CD4-positive, alpha-beta T cell treated with Interleukin-1 beta for 1 hour (primary cell): ENCODE measurements around the gene THAP9.
"Not testable (repeated sequence)": the region's sequence is repeated elsewhere in the genome, so short reads cannot be mapped to it uniquely, and the experiment has no call there.

Experiments
- DNase-seq, 2 donors: peaks; one replicate each; pipeline ENCODE4 v3.0.0-alpha.2; 2020 to 2022

The THAP9 gene, protein sequence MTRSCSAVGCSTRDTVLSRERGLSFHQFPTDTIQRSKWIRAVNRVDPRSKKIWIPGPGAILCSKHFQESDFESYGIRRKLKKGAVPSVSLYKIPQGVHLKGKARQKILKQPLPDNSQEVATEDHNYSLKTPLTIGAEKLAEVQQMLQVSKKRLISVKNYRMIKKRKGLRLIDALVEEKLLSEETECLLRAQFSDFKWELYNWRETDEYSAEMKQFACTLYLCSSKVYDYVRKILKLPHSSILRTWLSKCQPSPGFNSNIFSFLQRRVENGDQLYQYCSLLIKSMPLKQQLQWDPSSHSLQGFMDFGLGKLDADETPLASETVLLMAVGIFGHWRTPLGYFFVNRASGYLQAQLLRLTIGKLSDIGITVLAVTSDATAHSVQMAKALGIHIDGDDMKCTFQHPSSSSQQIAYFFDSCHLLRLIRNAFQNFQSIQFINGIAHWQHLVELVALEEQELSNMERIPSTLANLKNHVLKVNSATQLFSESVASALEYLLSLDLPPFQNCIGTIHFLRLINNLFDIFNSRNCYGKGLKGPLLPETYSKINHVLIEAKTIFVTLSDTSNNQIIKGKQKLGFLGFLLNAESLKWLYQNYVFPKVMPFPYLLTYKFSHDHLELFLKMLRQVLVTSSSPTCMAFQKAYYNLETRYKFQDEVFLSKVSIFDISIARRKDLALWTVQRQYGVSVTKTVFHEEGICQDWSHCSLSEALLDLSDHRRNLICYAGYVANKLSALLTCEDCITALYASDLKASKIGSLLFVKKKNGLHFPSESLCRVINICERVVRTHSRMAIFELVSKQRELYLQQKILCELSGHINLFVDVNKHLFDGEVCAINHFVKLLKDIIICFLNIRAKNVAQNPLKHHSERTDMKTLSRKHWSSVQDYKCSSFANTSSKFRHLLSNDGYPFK

DNA sequence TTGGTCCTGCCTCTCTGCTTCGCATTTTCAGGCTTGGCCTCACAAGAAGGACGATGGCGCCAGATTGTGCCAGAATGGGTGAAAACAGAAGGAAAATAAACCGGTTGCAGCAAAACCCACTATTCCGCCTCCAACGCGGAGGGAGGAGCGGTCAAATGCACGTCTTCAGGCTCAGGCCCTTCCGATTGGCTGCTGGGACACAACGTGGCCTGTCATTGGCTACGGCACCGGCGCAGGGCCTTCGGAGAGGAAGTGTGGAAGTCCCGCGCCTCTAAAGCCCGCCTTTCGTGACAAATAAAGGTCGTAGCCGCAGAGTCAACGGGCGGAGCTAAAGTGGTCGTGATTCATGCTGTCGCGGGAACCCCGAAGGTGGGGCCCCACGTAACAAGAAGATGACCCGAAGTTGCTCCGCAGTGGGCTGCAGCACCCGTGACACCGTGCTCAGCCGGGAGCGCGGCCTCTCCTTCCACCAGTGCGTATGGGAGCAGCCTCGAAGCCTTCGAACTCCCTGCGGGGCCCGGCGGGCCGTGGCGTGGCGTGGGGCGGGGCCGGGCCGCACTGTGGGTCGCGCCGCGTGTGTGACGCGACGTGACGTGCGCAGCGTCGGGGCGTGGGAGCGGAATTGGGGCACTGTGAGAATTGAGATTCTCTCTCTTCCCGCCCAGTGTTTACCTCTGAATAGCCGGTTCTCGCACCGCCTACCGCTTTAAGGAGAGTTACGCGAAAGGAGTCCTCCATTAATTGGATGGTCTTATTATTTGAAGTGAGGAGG lies at the start of gene THAP9:
Gene THAP9 (plus strand): TSS at position 325 of the 772 bp plus-strand sequence. CDS start 68 bp downstream, at position 393.
- peak; percentile 99 for DNase-seq

DNA sequence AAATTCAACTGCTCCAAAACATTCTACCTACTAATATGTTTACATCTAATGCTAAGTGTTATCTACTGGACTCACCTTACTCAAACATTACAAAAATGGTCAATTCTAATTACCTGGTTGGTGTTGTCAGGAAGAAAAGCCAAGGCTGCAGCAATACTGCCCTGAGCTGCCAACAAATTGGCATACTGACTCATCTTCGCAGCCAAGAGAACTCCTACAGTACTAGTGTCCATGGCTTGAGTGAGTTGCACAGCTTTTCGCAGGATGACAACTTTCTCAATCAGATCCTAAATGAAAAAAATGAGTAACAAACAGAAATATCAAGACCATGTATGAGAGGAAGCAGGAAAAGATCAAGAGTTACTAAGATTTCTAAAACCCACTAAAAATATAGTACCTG lies 49.2 kb upstream of the THAP9 start:
- no peak for DNase-seq

DNA sequence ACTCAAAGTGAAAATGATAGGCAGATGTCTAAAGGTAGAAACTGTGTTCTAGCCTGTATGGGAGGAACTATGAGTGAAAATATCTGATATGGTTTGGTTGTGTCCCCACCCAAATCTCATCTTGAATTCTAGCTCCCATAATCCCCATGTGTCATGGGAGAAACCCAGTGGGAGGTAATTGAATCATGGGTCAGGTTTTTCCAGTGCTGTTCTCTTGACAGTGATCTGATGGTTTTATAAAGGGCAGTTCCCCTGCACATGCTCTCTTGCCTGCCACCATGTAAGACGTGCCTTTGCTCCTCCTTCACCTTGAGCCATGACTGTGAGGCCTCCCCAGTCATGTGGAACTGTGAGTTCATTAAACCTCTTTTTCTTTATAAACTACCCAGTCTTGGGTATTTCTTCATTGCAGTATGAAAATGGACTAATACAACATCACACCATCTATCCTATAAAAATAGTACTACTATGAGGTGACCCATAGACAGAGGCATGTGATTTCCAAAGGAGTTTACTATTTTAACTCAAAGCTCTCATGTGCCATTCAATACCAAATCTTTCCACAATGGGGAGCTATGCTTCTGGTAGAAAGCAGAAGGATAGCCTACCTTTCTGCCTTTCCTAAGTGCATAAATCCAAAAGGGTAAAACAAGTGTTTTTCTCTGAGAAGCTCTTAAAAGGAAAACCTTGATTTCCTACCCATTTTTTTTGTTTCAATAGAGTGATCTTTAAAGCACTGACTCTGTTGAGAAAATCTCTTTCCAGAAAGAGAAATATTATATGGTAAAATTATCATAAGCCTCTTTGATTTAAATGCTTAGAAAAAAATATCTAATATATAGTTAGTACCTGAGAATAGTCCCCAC lies 48.4 kb upstream of the THAP9 start:
- peak in 1 of 2 donors; percentile 54 for DNase-seq

- DNase-seq = no peak
Observed at GRCh38 chr4:82852751-82853285, 47.7 kb upstream of the THAP9 start.

- not testable (repeated sequence) for DNase-seq
Observed at GRCh38 chr4:82860487-82860886, 40.0 kb upstream of the THAP9 start.

GRCh38 chr4:82861529-82861928 lies 39.0 kb upstream of the THAP9 start:
- no peak for DNase-seq

- DNase-seq = no peak
Observed at GRCh38 chr4:82864336-82864979, 36.1 kb upstream of the THAP9 start.

DNA sequence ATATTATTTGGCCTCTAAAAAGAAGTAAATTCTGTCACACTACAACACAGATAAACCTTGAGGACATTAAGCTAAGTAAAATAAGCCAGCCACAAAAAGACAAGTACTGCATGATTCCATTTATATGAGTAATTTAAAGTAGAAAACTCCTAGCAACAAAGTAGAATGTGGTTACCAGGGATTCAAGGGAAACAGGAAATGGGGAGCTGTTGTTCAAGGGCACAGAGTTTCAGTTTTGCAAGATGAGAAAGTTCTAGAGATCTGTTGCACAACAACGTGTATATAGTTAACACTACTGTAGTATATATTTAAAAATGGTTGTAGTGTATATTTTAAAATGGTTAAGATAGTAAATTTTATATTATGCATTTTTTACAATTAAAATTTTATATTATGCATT lies 34.9 kb upstream of the THAP9 start:
- peak; percentile 18 to 45 for DNase-seq

- DNase-seq = not testable (repeated sequence)
Observed at GRCh38 chr4:82866033-82866432, 34.5 kb upstream of the THAP9 start.

- no peak for DNase-seq
Observed at GRCh38 chr4:82866706-82867385, 33.7 kb upstream of the THAP9 start.

DNA sequence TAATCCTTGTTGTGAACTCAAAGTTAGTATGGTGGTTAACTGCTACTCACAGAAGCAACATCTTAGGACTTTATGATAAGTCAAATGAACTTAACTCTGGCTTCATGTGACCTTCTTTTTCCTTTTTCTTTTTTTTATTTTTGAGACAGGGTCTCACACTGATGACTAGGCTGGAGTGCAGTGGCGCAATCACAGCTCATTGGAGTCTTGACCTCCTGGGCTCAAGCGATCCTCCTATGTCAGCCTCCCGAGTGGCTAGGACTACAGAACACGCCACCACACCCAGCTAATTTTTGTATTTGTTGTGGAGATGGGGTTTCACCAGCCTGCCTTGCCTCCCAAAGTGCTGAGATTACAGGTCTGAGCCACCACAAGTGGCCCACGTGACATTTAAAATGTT lies 32.0 kb upstream of the THAP9 start:
- no peak for DNase-seq

GRCh38 chr4:82885410-82885809 lies 15.1 kb upstream of the THAP9 start:
- no peak for DNase-seq

DNA sequence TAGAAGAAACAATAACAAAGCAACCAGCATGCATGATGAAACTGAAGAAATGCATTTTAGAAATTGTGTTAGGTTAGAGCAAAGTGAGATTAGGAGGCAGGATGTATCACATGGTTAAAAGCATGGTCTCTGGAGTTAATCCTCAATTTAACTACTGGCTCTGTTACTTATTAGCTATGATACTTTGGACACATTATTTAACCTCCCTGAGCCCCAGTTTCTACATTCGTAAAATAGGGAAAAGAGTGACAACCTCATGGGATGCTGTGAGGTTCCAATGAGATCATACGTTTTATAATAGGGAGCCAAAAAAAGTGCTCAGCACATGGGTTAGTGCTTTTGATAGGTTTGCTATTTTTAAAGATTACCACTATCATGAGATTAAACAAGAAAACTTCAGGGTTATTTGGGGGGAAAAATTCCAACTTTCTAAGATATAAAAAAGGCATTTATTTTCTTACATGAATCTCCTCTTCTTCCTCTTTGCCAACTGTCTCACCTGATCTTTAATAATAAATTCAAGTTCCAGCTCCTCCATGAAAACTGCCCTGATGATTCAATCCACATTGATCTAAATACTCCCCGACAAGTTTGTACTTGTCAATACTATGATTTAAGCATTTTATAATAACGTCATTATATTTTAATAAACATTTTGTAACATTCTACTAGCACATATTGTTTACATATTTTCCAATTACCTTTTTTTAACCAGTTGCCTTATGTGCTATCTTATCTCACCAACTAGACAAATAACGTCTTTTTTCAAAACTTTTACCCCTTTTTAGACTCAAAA lies 14.2 kb upstream of the THAP9 start:
- no peak for DNase-seq

DNA sequence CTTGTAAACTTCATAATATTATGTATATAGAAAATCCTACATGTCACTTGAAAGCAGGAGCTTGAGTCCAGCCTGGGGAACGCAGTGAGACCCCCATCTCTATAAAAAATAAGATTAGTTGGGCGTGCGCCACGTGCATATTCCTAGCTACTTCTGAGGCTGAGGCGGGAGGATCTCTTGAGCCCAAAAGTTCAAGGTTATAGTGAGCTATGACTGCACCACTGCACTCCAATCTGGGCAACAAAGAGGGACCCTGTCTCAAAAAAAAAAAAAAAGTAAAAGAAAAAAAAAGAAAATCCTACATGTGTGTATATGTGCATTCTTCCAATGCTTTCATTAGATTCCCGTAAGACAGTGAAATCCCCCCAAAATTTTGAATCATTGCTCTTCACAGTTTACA lies 11.2 kb upstream of the THAP9 start:
- DNase-seq = no peak

- DNase-seq = no peak
Observed at GRCh38 chr4:82890528-82890900, 10.0 kb upstream of the THAP9 start.

GRCh38 chr4:82890901-82891706 lies 9.4 kb upstream of the THAP9 start, which contains the start of gene SEC31A:
SEC31A (minus strand) TSS chr4:82891153; CDS start chr4:82881936, 9,217 bp downstream.
- DNase-seq = peak; percentile 96

DNA sequence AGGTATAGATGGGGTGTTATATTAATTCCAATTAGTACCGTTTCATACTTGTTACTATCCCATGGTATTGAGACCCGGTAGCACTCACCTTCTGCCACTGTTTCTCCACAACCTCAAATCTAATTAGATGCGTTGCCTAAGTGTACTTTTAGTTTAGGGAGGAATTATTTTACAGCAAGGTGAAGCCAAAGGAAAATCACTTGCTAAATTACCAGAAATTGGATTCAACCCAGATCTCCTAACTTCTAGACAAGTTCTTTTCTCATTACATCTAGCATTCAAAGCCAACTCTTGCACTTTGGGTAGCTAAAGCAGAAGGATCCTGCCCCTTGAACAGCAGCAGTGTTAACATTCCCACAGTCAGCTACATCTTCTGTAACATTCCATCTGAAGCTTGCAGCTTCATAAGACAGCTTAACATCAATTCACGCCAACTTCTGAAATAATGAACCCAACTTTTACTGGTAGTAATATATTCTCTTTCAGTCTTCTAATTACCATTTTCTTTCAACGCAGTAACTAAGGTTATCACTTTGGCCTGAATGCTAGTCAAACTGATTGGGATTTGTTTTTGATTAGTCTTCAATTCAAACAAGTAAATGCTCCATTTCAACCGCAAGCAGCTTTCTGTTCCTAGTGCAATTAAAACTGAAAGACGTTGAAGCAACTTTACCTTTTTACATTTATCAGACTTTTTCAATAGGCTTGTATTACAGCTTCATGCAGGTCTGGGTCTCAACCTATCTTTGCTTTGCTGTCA lies 8.6 kb upstream of the THAP9 start:
- no peak for DNase-seq

DNA sequence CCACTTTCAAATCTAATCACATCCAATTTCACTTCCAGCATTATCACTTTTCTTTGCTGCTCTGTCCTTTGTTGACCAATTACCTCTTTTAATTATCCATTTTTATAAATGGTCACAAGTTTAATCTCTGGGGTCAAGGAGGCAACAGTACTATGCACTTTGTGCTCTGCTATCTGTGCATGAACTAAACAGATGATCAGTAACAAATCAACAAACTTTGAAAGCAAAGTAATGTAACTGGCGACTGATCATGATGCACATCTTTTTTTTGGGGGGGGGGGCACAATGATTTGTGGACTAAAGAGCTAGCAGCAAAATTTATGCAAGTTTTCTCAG lies 8.1 kb upstream of the THAP9 start:
- no peak for DNase-seq
